Smooth muscle cell (in vitro differentiated cells): Measurements from ENCODE around the gene GRXCR2. TPM values are rescaled to one million over a fixed set of nuclear protein-coding genes. Genes with fewer than 3 reads are reported as not detected.

Experiments used
- DNase-seq: peaks from one replicate; lab custom pipeline; 2025; ENCODE audit not compliant: unreplicated experiment; lab: John Stamatoyannopoulos, UW
- H2AFZ ChIP-seq: fragments of 200-600 bp; sonication (generic); 2 replicates; pipeline ENCODE4 v1.6.0; 2016; ENCODE audit warnings: antibody characterized with exemption, low read depth, mild to moderate bottlenecking
- H3F3A ChIP-seq: fragments of 200-600 bp; sonication (generic); 2 replicates; pipeline ENCODE4 v1.6.0; 2017; ENCODE audit warnings: antibody characterized with exemption, low read depth
- H3K27ac ChIP-seq: fragments of 200-600 bp; sonication (generic); 2 replicates; pipeline ENCODE4 v1.5.1; 2016; ENCODE audit warnings: low read depth, mild to moderate bottlenecking
- H3K27me3 ChIP-seq: fragments of 200-600 bp; sonication (generic); 2 replicates; pipeline ENCODE4 v1.6.1; 2016; ENCODE audit warnings: low read depth, mild to moderate bottlenecking
- H3K36me3 ChIP-seq: fragments of 200-600 bp; sonication (generic); 2 replicates; pipeline ENCODE4 v1.5.1; 2016; ENCODE audit warnings: low read depth
- H3K4me1 ChIP-seq: fragments of 200-600 bp; sonication (generic); 2 replicates; pipeline ENCODE4 v1.5.1; 2016; ENCODE audit warnings: low read depth
- H3K4me2 ChIP-seq: fragments of 200-600 bp; sonication (generic); 2 replicates; pipeline ENCODE4 v1.6.0; 2016; ENCODE audit warnings: mild to moderate bottlenecking
- H3K4me3 ChIP-seq: fragments of 200-600 bp; sonication (generic); 2 replicates; pipeline ENCODE4 v1.5.1; 2016; ENCODE audit warnings: mild to moderate bottlenecking
- H3K79me2 ChIP-seq: fragments of 200-600 bp; sonication (generic); 2 replicates; pipeline ENCODE4 v1.6.0; 2016; ENCODE audit warnings: low read depth, mild to moderate bottlenecking
- H3K9ac ChIP-seq: fragments of 200-600 bp; sonication (generic); 2 replicates; pipeline ENCODE4 v1.6.0; 2016; ENCODE audit warnings: low read depth
- H3K9me3 ChIP-seq: fragments of 200-600 bp; sonication (generic); replicated peaks from 2 replicates; pipeline ENCODE4 v1.5.1; 2016; ENCODE audit warnings: low read depth
- H4K20me1 ChIP-seq: fragments of 200-600 bp; sonication (generic); 2 replicates; pipeline ENCODE4 v1.6.0; 2016; ENCODE audit warnings: low read depth
- CTCF ChIP-seq: fragments of 200-600 bp; sonication (generic); IDR thresholded peaks from 2 replicates; pipeline ENCODE4 v1.5.1; 2017; ENCODE audit warnings: borderline replicate concordance, mild to moderate bottlenecking, antibody characterized with exemption; ENCODE audit not compliant: insufficient read depth, poor library complexity, severe bottlenecking
- WGBS: methylation state at CpG from one replicate; pipeline ENCODE4 v1.1.7; 2016; ENCODE audit warnings: low lambda C conversion rate; 5-methylcytosine and 5-hydroxymethylcytosine counted together
- polyA plus RNA-seq: library from polyadenylated mRNA; unstranded; fragments of >200 nt; fragmentation: Nextera tagmentation; extraction: Ambion mirVana; gene quantifications from 2 replicates; pipeline ENCODE4 v1.2.1, GENCODE V29; 2016
- total RNA-seq: library from RNA; depleted of rRNA; stranded (reverse); fragments of >200 nt; gene quantifications from 2 replicates; pipeline ENCODE4 v1.2.3, GENCODE V29; 2014

Gene GRXCR2
- total and polyA plus RNA-seq, 2 experiments from 2014 or later = not detected

- WGBS = 4% methylated on average over 24 of the region's 25 CpGs
- Histone ChIP-seq H3F3A (peaks cover 14% of the 10 kb centered on the region), H3K36me3 (no peaks in the 10 kb centered on the region), H3K4me3 (peak overlapping the region; percentile 44), H3K4me1 (peaks cover 24% of the 10 kb centered on the region), H3K9ac (peak overlapping the region; percentile 74), H3K79me2 (no peaks in the 10 kb centered on the region), H3K27me3 (no peaks in the 10 kb centered on the region), H3K9me3 (no peaks in the 10 kb centered on the region), H4K20me1 (no peaks in the 10 kb centered on the region), H3K4me2 (peak overlapping the region; percentile 90), H2AFZ (peak overlapping the region; percentile 100), H3K27ac (peak overlapping the region; percentile 90)
- TF ChIP-seq CTCF = no peak
- peak; percentile 25 for DNase-seq
Observed at GRCh38 chr5:145856285-145856818, 16.5 kb downstream of the GRXCR2 start.

- TF ChIP-seq CTCF = no peak
- no peak for DNase-seq
- H2AFZ ChIP-seq = peak overlapping the region; percentile 100
- peaks cover 24% of the 10 kb centered on the region for H3K4me1 ChIP-seq
- H3K27me3 ChIP-seq = no peaks in the 10 kb centered on the region
- peak overlapping the region; percentile 90 for H3K27ac ChIP-seq
- H3K4me2 ChIP-seq = peak overlapping the region; percentile 90
- no peaks in the 10 kb centered on the region for H4K20me1 ChIP-seq
- H3K79me2 ChIP-seq = no peaks in the 10 kb centered on the region
- H3K9me3 ChIP-seq = no peaks in the 10 kb centered on the region
- WGBS = 56% methylated on average over 4 of the region's 4 CpGs
- peak overlapping the region; percentile 74 for H3K9ac ChIP-seq
- H3K36me3 ChIP-seq = no peaks in the 10 kb centered on the region
- H3K4me3 ChIP-seq = peak overlapping the region; percentile 44
- H3F3A ChIP-seq = peaks cover 14% of the 10 kb centered on the region
Observed at GRCh38 chr5:145855763-145856267, 17.0 kb downstream of the GRXCR2 start.

GRCh38 chr5:145854651-145855258 lies 18.1 kb downstream of the GRXCR2 start:
- H3K4me2 ChIP-seq = no peak overlapping the region
- H2AFZ ChIP-seq = no peak overlapping the region
- DNase-seq = no peak
- H3K79me2 ChIP-seq = no peaks in the 10 kb centered on the region
- H3K27ac ChIP-seq = peak overlapping the region; percentile 90
- H3K9me3 ChIP-seq = no peaks in the 10 kb centered on the region
- H3K4me3 ChIP-seq = no peak overlapping the region
- H3F3A ChIP-seq = peaks cover 14% of the 10 kb centered on the region
- peaks cover 24% of the 10 kb centered on the region for H3K4me1 ChIP-seq
- H3K27me3 ChIP-seq = no peaks in the 10 kb centered on the region
- H3K9ac ChIP-seq = no peak overlapping the region
- no peak for TF ChIP-seq CTCF
- no peaks in the 10 kb centered on the region for H3K36me3 ChIP-seq
- H4K20me1 ChIP-seq = no peaks in the 10 kb centered on the region
- WGBS = 53% methylated on average over 2 of the region's 2 CpGs
